Fibroblast of the conjunctiva (primary cell): ENCODE results near the gene SPATA9.
A peak's percentile ranks its signal among the peaks of the same experiment; 100 is the strongest.

ENCODE experiments used
- DNase-seq: peaks from one replicate; pipeline ENCODE4 v3.0.0-alpha.2; 2010; ENCODE audit warnings: low read depth

The SPATA9 gene

GRCh38 chr5:95682891-95683290, at the start of gene SPATA9:
SPATA9 (minus strand) TSS chr5:95682991; CDS start chr5:95682854, 137 bp downstream.
- DNase-seq, result no peak

GRCh38 chr5:95731571-95732554, 49.1 kb upstream of the SPATA9 start:
- DNase-seq, result no peak

- peak; percentile 90 for DNase-seq
These were observed 48.2 kb upstream of the SPATA9 start, which contains the start of gene RHOBTB3 for GRCh38 chr5:95730730-95731570. RHOBTB3 (plus strand) TSS chr5:95731336; CDS start chr5:95731683, 347 bp downstream.

- no peak for DNase-seq
These were observed 47.4 kb upstream of the SPATA9 start for GRCh38 chr5:95730011-95730700.

- DNase-seq, result no peak
These were observed 46.6 kb upstream of the SPATA9 start for GRCh38 chr5:95729115-95730010.

GRCh38 chr5:95728494-95729114, 45.8 kb upstream of the SPATA9 start:
- no peak for DNase-seq

- DNase-seq, result no peak
These were observed 45.0 kb upstream of the SPATA9 start for GRCh38 chr5:95727764-95728191.

- DNase-seq, result no peak
These were observed 44.3 kb upstream of the SPATA9 start for GRCh38 chr5:95726811-95727763.

GRCh38 chr5:95725937-95726810, 43.4 kb upstream of the SPATA9 start:
- peak; percentile 43 for DNase-seq

GRCh38 chr5:95725071-95725820, 42.5 kb upstream of the SPATA9 start:
- no peak for DNase-seq

- DNase-seq, result no peak
These were observed 41.0 kb upstream of the SPATA9 start for GRCh38 chr5:95723632-95724369.

- no peak for DNase-seq
These were observed 38.9 kb upstream of the SPATA9 start for GRCh38 chr5:95721582-95722295.

- DNase-seq, result no peak
These were observed 37.4 kb upstream of the SPATA9 start for GRCh38 chr5:95720094-95720786.

GRCh38 chr5:95718738-95719137, 35.9 kb upstream of the SPATA9 start:
- DNase-seq, result no peak

GRCh38 chr5:95718203-95718602, 35.4 kb upstream of the SPATA9 start:
- no peak for DNase-seq
